ENCODE results near the gene ZNF215.

ZNF215 gene

DNA sequence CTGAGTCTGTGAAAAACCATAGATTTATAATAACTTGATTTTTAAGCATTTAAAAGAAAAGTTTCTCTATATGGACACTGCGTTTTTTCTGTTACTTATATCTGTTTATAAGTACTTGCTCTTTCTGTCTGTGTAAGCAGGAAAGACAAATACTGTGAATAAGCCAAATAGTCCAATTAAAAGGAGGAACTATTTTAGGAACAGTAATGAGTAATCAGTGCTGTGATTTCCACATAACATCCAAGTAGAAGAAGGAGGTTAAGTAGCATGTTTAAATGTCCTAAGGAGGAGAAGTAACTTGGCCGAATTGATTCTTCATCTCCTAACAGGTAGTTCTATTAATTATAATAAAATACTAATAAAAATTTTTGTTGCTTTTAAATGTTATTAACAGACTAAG lies 53.1 kb downstream of the ZNF215 start:
- DNase-seq: no peak
- no peak overlapping the region for H3K4me3 ChIP-seq
- H3K27ac ChIP-seq: no peak overlapping the region
- TF ChIP-seq, protein P1, sequence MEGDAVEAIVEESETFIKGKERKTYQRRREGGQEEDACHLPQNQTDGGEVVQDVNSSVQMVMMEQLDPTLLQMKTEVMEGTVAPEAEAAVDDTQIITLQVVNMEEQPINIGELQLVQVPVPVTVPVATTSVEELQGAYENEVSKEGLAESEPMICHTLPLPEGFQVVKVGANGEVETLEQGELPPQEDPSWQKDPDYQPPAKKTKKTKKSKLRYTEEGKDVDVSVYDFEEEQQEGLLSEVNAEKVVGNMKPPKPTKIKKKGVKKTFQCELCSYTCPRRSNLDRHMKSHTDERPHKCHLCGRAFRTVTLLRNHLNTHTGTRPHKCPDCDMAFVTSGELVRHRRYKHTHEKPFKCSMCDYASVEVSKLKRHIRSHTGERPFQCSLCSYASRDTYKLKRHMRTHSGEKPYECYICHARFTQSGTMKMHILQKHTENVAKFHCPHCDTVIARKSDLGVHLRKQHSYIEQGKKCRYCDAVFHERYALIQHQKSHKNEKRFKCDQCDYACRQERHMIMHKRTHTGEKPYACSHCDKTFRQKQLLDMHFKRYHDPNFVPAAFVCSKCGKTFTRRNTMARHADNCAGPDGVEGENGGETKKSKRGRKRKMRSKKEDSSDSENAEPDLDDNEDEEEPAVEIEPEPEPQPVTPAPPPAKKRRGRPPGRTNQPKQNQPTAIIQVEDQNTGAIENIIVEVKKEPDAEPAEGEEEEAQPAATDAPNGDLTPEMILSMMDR (IDR thresholded peaks at IDR 0.05): no peak
- H3K4me1 ChIP-seq: no peaks in the 10 kb centered on the region
- H3K9me3 ChIP-seq: no peaks in the 10 kb centered on the region
- intact Hi-C loops (cut with DNase I; ENCODE audit: low total_unique reads): no loop called here
- no peaks in the 10 kb centered on the region for H3K36me3 ChIP-seq
- H3K27me3 ChIP-seq: no peaks in the 10 kb centered on the region

DNA sequence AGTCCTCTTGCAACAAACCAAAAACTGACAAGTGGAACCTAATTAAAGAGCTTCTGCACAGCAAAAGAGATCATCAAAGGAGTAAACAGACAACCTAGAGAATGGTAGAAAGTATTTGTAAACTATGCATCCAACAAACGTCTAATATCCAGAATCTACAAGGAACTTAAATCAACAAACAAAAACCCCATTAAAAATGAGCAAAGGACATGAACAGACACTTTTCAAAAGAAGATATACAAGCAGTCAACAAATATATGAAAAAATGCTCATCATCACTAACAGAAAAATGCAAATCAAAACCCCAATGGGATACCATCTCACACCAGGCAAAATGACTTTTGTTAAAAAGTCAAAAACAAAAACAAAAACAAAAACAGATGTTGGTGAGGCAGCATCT lies 60.3 kb downstream of the ZNF215 start:
- TF ChIP-seq, protein P1 (IDR thresholded peaks at IDR 0.05): no peak

DNA sequence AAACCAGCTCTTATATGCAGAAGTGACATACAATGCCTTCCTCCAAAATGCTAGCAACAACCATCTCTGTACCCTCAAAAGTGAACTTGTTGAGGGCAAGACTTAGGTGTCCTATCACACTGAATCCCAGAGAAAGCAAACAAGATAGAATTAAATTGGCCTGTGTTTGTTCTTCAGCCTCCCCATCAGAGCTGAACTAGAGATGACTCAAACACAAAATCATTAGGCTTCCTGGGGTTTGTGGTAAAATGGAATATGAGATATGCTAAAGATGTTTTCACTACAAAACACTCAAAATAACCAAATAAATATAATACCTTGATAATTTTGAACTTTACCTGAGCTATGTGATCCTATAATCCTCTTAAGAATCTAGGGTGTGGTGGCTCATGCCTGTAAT lies 62.3 kb downstream of the ZNF215 start:
- TF ChIP-seq, protein P1 (IDR thresholded peaks at IDR 0.05): no peak
- Histone ChIP-seq H3K4me1 (peaks cover 0 to 21% (median 7%) of the 10 kb centered on the region in 4 donors), H3K9me3 (peaks cover 0 to 6% (median 0%) of the 10 kb centered on the region in 3 donors), H3K4me3 (no peak overlapping the region), H3K27me3 (no peaks in the 10 kb centered on the region), H3K27ac (no peak overlapping the region), H3K36me3 (no peaks in the 10 kb centered on the region)
- DNase-seq: no peak
- intact Hi-C loops (cut with DNase I; ENCODE audit: low total_unique reads): no loop called here

More for the DNA sequence above, 60.3 kb downstream of the ZNF215 start:
- DNase-seq: no peak
- Histone ChIP-seq H3K27me3 (no peaks in the 10 kb centered on the region), H3K4me3 (no peak overlapping the region), H3K4me1 (peaks cover 0 to 3% (median under 1%) of the 10 kb centered on the region in 4 donors), H3K27ac (no peak overlapping the region), H3K36me3 (no peaks in the 10 kb centered on the region), H3K9me3 (peaks cover 0 to 6% (median 0%) of the 10 kb centered on the region in 3 donors)
- intact Hi-C loops (cut with DNase I; ENCODE audit: low total_unique reads): no loop called here

DNA sequence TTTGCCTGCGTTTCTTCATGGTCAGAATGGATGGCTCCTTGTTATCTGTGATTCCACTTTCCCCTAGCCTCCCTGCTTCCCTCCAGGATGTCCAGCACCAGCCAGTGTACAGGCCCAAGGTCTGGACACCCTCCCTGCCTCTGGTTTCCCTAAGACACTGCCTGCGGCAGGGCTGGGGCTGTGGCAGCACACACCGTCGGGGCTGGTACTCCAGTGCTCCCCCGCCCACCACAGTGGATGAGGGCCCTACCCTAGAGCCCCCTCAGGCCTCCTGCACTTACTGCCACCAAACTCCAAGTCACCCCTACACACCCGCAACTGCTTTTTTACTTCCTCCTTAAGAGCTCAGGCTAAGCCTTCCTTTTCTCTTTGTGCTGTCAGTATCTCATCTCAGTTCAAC lies 65.0 kb downstream of the ZNF215 start:
- H3K27me3 ChIP-seq: no peaks in the 10 kb centered on the region
- no peak overlapping the region for H3K4me3 ChIP-seq
- TF ChIP-seq, protein P1 (IDR thresholded peaks at IDR 0.05): no peak
- peak overlapping the region in 1 of 2 donors; percentile 19 for H3K27ac ChIP-seq
- peaks cover 0 to 21% (median 7%) of the 10 kb centered on the region in 4 donors for H3K4me1 ChIP-seq
- peaks cover 0 to 2% (median 0%) of the 10 kb centered on the region in 3 donors for H3K9me3 ChIP-seq
- no peak for DNase-seq
- no peaks in the 10 kb centered on the region for H3K36me3 ChIP-seq
- intact Hi-C loops (cut with DNase I; ENCODE audit: low total_unique reads): no loop called here

DNA sequence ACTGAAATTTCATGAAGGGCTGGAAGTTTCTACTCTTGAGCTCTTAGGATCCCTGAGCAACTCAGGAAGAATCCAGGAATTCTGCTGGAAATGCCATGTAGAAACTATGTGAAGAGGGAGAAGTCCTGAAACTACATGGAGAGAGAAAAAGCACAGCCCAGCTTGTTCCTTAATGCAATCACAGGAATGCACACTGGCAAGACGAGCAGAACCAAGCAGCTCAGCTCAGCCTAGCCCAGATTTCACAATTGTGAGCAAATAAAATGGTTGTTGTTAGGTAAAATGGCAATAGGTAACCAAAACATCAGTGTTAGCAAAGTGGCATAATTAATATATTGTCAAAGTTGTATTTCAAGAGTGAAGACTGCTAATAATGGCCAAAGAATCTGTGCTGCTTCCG lies 65.8 kb downstream of the ZNF215 start:
- H3K27me3 ChIP-seq: no peaks in the 10 kb centered on the region
- H3K4me3 ChIP-seq: no peak overlapping the region
- H3K36me3 ChIP-seq: no peaks in the 10 kb centered on the region
- DNase-seq: no peak
- peaks cover 0 to 21% (median 7%) of the 10 kb centered on the region in 4 donors for H3K4me1 ChIP-seq
- H3K9me3 ChIP-seq: no peaks in the 10 kb centered on the region
- TF ChIP-seq, protein P1 (IDR thresholded peaks at IDR 0.05): no peak
- intact Hi-C loops (cut with DNase I; ENCODE audit: low total_unique reads): no loop called here
- peak overlapping the region; percentile 19 to 23 for H3K27ac ChIP-seq
